Heart right ventricle (tissue), 16 donors: ENCODE measurements around the gene MYO1G. TPM values are rescaled to one million over a fixed set of nuclear protein-coding genes. Genes with fewer than 3 reads are reported as not detected.

ENCODE experiments used
- ATAC-seq, 8 donors: fragments of 200-7000 bp; cut with Tn5 transposase; one replicate each; pipeline ENCODE4 v1.9.1; 2020; ENCODE audit warnings: mild to moderate bottlenecking in 8 of 8, moderate library complexity in 8 of 8, moderate number of reproducible peaks in 1 of 8
- DNase-seq, 2 donors: peaks; one replicate each; pipeline ENCODE4 v3.0.0-alpha.2; 2020
- H3K27ac ChIP-seq, 10 donors: fragments of 200-600 bp; sonication (generic) in 2 of 10; one replicate each; pipeline versions ENCODE4 v1.5.0 to v1.8.0; 2020 to 2022; ENCODE audit warnings: mild to moderate bottlenecking in 3 of 10
- H3K27me3 ChIP-seq, 7 donors: fragments of 200-600 bp; one replicate each; pipeline ENCODE4 v1.8.0; 2021 to 2022; ENCODE audit warnings: mild to moderate bottlenecking in 2 of 7
- H3K36me3 ChIP-seq, 9 donors: fragments of 200-600 bp; sonication (generic) in 1 of 9; one replicate each; pipeline versions ENCODE4 v1.5.0 to v1.8.0; 2020 to 2022; ENCODE audit warnings: mild to moderate bottlenecking in 2 of 9
- H3K4me1 ChIP-seq, 9 donors: fragments of 200-600 bp; sonication (generic) in 1 of 9; one replicate each; pipeline versions ENCODE4 v1.5.0 to v1.8.0; 2020 to 2022; ENCODE audit warnings: mild to moderate bottlenecking in 4 of 9
- H3K4me3 ChIP-seq, 10 donors: fragments of 200-600 bp; sonication (generic) in 2 of 10; one replicate each; pipeline versions ENCODE4 v1.5.0 to v1.8.0; 2020 to 2022; ENCODE audit warnings: mild to moderate bottlenecking in 7 of 10, moderate library complexity in 2 of 10
- H3K9me3 ChIP-seq, 11 donors: fragments of 200-600 bp in 10 of 11; sonication (generic) in 2 of 11; one replicate each; pipeline versions ENCODE4 v1.5.0 to v1.8.0; 2013 to 2022; ENCODE audit warnings: mild to moderate bottlenecking in 2 of 11, control low read depth in 1 of 11, moderate library complexity in 1 of 11
- CTCF ChIP-seq, 9 donors: fragments of 200-600 bp; sonication (generic) in 2 of 9; IDR thresholded peaks; one replicate each; pipeline versions ENCODE4 v1.5.0 to v1.8.0; 2021 to 2022; ENCODE audit warnings: antibody characterized with exemption in 9 of 9, mild to moderate bottlenecking in 5 of 9, moderate library complexity in 1 of 9
- WGBS, 2 donors: extraction: QIAGEN DNeasy Blood & Tissue Kit; methylation state at CpG; one replicate each; pipeline ENCODE4 v1.1.7; 2013; ENCODE audit warnings: inconsistent platforms in 1 of 2; 5-methylcytosine and 5-hydroxymethylcytosine counted together
- intact Hi-C, 10 donors: fragments of 100-400 bp; cut with DNase I; formaldehyde crosslinking; loops; one replicate each; pipeline versions ENCODE4 v1.11.1 to v1.14.2; 2022
- polyA plus RNA-seq, 2 donors: library from polyadenylated mRNA; stranded (reverse); fragments of 200-250 nt; gene quantifications; one replicate each; pipeline ENCODE4 v1.2.3, GENCODE V29; 2013
- total RNA-seq, 10 donors: library from RNA; stranded (reverse); fragmentation: NEBNext Ultra II Directional in 3 of 10; extraction: Animal tissue kit (Norgen Biotek cat#: 25700) in 3 of 10; gene quantifications; one replicate each; pipeline versions ENCODE4 v1.2.1 to v1.2.4, GENCODE V29; 2021 to 2023
- donor health status: Arrhythmogenic right ventricular cardiomyopathy.
- donor health status: ischemic (EF 13 %, LVEDD 7.1; RV severe dilation, severe dysfunction).
- donor health status: healthy with polysubstance abuse.
- donor health status: DM: no; HTN: yes; CAD: no.
- donor health status: DM: no; HTN: no; CAD: no.
- donor health status: ischemic (EF 25% LVEDD 6.9; RV normal size, moderate dysfunction).
- donor health status: ischemic (EF 25% LVEDD 5.7; RV mildly dilated, moderate dysfunction).
- donor health status: healthy.
- donor health status: DM: yes; HTN: yes; CAD: no.
- donor health status: Ischemic cardiomyopathy.
- donor health status: ischemic (EF 35%, LVEDD 5.7; RV mildly dilated, moderate dysfunction).
- donor health status: nonischemic (EF 11% LVEDD 7.7; RV severe dilation, severe dysfunction).
- donor health status: DM: yes; HTN: yes; CAD: no.
- donor health status: PGD.
- donor health status: ischemic (EF 29% LVEDD 5.4; RV normal size, mild dysfunction).
- donor health status: nonischemic (EF 23%, LVEDD 6.1; RV moderate dilation, normal function).

MYO1G gene
- total and polyA plus RNA-seq, 12 donors: 0.30 to 11.0 (median 0.70) TPM

DNA sequence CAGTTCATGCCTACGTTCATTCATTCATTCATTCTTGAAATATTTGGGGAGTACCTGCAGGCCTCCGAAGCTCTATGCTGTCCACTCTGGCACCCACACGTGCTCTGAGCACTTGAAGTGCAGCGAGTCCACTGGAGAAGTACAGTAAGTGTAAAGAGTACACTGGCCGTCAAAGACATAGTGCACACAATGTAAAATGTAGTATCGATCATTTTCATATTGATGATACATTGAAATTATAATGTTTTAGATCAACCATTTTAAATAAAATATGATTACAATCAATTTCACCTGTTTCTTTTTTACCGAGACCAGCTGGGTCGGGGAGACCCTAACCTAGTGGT is 56.5 kb downstream of the MYO1G start:
- H3K4me1 ChIP-seq: peaks cover 0 to 4% (median 0%) of the 10 kb centered on the region in 9 donors
- no peak overlapping the region for H3K4me3 ChIP-seq
- intact Hi-C loops: loop anchor here (1.0 to 5.0 kb wide), 9 partner anchors 60 to 340 kb away; partner anchors contain the start of gene TMED4 (in 1 of the 10)
- no peak overlapping the region for H3K27ac ChIP-seq
- ATAC-seq (peak in 1 of 8 donors; percentile 39), DNase-seq (no peak)
- peak in 4 of 9 donors; percentile 4 to 40 (median 22) for TF ChIP-seq CTCF (IDR thresholded peaks at IDR 0.05)
- no peaks in the 10 kb centered on the region for H3K9me3 ChIP-seq
- peaks cover 0 to 9% (median 0%) of the 10 kb centered on the region in 7 donors for H3K27me3 ChIP-seq
- 60 to 61% methylated on average over 8 of the region's 8 CpGs for WGBS, 2 donors
- H3K36me3 ChIP-seq: no peaks in the 10 kb centered on the region

GRCh38 chr7:44921607-44922350 is 57.0 kb downstream of the MYO1G start:
- no peak overlapping the region for H3K4me3 ChIP-seq
- WGBS, 2 donors: 37 to 43% methylated on average over 13 to 14 of the region's 14 CpGs

GRCh38 chr7:44920119-44920518 is 58.7 kb downstream of the MYO1G start:
- H3K4me3 ChIP-seq: no peak overlapping the region

More at GRCh38 chr7:44921607-44922350, 57.0 kb downstream of the MYO1G start:
- H3K27me3 ChIP-seq: peaks cover 0 to 4% (median 0%) of the 10 kb centered on the region in 7 donors
- H3K27ac ChIP-seq: no peak overlapping the region
- intact Hi-C loops: loop anchor here (1.0 to 5.0 kb wide), 9 partner anchors 59 to 339 kb away; partner anchors contain the start of gene TMED4 (in 1 of the 10)
- H3K4me1 ChIP-seq: peaks cover 0 to 4% (median 0%) of the 10 kb centered on the region in 9 donors
- ATAC-seq (peak; percentile 94 to 97 (median 96)), DNase-seq (peak; percentile 89 to 94)
- H3K36me3 ChIP-seq: no peaks in the 10 kb centered on the region
- H3K9me3 ChIP-seq: no peaks in the 10 kb centered on the region
- TF ChIP-seq CTCF (IDR thresholded peaks at IDR 0.05): peak; percentile 85 to 94 (median 92)

DNA sequence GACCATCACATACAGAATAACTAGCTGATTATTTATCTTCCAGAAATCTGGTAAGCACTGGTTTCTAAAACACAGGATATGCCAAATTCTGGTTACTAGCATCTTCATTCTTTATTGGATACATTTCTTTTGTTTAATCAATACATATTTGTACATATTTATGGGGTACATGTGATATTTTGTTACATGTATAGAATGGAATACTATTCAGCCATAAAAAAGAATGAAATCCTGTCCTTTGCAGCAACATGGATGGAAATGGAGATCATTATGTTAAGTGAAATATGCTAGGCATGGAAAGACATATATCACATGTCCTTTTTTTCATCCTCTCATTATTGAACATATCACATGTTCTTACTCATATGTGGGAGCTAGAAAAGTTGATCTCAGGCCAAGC is 60.8 kb downstream of the MYO1G start:
- TF ChIP-seq CTCF (IDR thresholded peaks at IDR 0.05): no peak
- Histone ChIP-seq H3K4me3 (no peak overlapping the region), H3K27me3 (no peaks in the 10 kb centered on the region), H3K4me1 (peaks cover 0 to 4% (median 0%) of the 10 kb centered on the region in 9 donors), H3K27ac (no peak overlapping the region), H3K36me3 (no peaks in the 10 kb centered on the region), H3K9me3 (no peaks in the 10 kb centered on the region)
- DNase-seq: no peak
- no peak for ATAC-seq
- intact Hi-C loops: loop anchor here in 1 of 10 donors (10.0 kb wide), 1 partner anchor 323 kb away; no protein-coding TSS in a partner anchor

More at GRCh38 chr7:44920119-44920518, 58.7 kb downstream of the MYO1G start:
- Histone ChIP-seq H3K9me3 (no peaks in the 10 kb centered on the region), H3K27ac (no peak overlapping the region), H3K4me1 (peaks cover 0 to 4% (median 0%) of the 10 kb centered on the region in 9 donors), H3K36me3 (no peaks in the 10 kb centered on the region), H3K27me3 (no peaks in the 10 kb centered on the region)
- intact Hi-C loops: loop anchor here in 9 of 10 donors (2.0 to 5.0 kb wide), 5 partner anchors 58 to 338 kb away; partner anchors contain the start of gene TMED4 (in 1 of the 9)
- DNase-seq (no peak), ATAC-seq (no peak)
- no peak for TF ChIP-seq CTCF (IDR thresholded peaks at IDR 0.05)
- 67 to 81% methylated on average over 3 of the region's 3 CpGs for WGBS, 2 donors
